ENCODE results near the gene PRR5L.

The PRR5L gene, protein sequence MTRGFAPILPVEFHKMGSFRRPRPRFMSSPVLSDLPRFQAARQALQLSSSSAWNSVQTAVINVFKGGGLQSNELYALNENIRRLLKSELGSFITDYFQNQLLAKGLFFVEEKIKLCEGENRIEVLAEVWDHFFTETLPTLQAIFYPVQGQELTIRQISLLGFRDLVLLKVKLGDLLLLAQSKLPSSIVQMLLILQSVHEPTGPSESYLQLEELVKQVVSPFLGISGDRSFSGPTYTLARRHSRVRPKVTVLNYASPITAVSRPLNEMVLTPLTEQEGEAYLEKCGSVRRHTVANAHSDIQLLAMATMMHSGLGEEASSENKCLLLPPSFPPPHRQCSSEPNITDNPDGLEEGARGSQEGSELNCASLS

DNA sequence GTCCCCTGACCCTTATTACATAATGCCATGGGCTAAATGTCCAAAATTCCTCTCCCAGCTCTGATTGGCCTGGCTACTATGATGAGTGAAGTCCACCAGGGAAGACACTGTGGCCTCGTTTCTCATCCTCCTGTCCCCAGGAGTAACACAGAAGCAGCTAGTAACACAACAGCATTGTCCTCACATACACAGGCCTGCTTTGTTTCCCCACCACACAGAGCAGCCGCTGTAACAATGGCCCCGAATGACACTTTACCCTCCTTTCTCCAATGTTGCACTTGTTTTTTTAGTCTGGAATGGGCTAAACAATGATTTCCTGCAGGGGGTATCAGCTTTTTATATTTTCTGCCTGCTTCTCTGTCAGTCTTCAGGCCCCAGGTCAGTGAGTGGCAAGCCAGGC lies at the start of gene PRR5L:
Gene PRR5L (plus strand): TSS at position 363 of the 400 bp plus-strand sequence. CDS start 104,834 bp downstream, outside the sequence.
- DNase-seq = no peak

DNA sequence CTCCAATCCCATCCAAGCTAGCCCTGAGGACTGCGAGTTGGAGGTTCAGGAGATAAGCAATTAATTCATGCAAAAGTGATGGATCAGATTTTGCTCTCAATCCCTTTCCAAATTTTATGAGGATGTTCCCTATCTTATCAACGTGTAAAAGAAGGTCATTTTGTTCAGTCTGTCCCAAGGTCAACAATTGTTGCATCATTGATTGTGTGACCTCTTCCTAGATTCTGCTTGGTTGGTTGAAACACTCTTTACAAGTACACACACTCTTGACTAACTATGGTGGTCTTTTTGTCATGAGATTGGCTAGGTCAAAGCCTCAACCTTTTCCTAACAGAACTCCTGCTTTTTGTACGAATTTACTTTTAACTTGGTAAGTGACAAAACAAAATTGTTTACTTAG lies 48.6 kb upstream of the PRR5L start:
- no peak for DNase-seq

DNA sequence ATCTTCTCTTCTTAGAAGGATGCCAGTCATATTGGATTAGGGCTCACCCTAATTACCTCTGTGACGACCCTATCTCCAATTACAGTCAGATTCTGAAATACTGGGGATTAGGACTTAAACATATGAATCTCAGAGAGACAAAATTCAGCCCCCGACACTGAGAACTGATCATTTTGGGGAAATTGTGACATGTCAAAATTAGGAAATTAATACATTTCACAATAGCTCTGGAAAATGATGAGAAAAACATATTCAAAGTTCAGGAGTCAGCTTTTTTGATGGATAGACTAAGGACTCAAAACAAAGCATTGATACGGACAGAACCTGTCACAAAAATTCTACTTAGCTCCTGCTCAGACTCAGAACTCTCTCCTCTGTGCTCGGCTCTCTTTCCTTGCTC lies 47.7 kb upstream of the PRR5L start:
- DNase-seq = no peak

DNA sequence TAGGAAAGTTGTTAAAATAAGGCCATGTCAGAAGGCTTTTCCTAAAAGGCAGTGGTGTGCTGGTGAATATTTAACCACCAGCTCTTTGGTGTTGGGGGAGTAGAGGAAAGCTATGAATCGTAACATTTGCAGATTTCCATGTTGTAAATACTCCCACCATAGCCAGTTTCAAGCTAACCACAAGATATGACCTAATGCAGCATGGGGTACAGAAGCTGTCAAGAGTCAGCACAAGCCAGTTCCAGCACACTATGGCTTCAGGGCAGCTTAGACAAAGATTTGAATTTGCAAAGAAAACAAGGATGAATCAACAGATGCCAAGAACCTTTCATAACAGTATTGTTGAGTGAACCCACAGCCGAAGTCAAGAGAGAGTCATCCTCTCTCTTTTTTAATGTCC lies 46.8 kb upstream of the PRR5L start:
- DNase-seq = no peak

DNA sequence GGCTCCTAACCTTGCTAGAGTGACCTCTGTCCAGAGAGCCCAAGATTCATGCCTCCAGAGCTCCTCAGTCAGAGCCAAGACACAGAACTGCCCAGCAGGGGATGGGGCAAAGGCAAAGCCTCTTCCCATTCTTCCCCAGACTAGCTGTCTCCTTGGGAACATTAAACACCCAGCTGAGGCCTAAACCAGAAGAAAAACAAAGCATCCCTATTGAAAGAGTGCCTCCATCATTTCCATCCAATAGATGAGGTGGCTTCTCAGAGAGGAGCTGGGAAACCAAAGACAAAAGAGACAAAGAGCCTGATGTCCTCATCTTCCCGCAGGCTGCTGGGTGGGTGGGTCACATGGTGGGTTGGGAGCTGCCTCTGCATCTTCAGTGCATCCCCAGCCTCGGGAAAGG lies 44.3 kb upstream of the PRR5L start:
- DNase-seq = no peak

DNA sequence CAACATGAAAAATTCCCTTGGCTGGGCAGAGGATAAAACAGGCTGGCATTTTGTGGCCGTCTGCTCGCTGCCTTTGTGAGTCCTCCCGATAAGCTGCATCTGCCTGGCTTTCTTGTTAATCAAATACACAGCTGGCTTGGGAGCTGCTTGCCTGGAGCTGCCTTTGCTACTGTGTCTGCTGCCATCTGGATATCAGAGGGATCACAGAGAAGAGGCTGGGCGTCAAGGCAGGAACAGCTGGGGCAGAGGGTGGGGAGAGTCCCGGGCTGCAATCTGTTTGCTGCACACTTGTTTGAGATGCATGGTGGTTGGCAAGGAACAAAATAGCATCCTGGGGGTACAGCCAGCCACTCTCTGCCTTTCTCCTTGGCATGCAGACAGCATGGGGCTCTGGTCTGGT lies 42.9 kb upstream of the PRR5L start:
- DNase-seq = no peak

DNA sequence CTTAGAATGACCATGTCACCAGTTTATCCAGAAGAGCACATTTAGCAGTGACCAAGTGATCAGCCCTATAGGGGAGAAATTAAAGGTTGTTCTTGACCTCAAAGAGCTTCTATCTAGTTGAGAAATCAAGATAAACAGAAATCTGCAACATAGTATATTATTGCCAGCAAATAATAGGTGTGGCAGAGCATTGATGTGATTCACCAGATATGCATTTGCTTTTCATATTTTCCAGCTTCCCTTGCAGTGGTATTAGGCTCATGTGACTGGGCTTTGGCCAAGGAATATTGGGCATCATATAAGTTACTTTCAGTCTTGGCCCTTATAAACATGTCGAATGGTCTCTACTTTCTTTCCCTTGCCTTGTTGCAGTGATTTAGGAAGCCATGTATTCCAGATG lies 41.4 kb upstream of the PRR5L start:
- DNase-seq = no peak

DNA sequence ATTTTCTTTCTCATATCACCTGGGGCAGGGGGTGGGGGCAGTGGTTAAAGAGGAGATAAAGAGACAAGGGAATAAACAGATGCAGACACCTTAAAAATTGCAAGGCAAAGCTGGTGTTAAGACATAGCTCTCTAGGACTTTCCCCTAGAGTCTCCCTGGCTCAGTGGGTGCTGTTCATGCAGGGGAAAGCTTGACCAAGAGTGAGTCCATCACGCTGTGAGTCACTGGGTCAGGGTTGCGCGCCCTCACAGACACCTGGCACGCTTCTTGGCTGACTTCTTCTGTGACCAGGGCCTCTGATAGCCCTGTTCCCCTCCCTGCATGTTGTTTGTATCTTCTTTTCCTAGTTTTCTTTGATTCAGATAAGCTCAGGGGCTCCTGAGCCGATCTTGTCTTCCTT lies 38.7 kb upstream of the PRR5L start:
- DNase-seq = no peak

DNA sequence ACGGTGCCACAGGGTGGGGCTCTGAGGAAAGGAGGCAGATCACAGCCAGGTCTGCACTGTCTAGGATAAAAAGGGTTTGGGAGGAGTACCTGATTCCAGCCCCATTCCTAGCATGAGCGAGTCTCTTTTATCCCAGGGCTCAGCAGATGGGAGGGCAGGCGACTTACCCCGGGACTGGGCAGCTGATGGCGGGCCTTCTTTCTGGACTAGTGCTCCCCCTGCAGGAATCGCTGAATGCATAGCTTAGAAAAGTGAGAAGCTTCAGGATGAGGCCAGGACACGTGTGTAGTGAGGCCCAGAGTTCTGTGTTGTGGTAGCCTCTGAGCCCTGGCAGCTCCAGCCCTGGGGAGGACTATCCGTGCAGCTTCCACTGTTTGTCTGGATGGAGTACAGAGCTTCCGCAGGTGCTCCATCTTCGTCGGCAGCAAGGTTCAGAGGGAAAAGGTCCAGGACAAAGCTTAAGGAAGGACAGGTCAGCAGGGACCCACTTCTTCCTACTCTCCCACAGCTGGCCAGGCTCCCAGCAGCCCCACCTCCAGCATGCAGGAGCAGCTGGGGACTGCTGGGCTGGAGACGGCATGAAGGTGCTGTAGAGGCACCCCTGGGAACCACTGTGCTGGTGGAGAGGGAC lies 37.2 kb upstream of the PRR5L start:
- DNase-seq = no peak

DNA sequence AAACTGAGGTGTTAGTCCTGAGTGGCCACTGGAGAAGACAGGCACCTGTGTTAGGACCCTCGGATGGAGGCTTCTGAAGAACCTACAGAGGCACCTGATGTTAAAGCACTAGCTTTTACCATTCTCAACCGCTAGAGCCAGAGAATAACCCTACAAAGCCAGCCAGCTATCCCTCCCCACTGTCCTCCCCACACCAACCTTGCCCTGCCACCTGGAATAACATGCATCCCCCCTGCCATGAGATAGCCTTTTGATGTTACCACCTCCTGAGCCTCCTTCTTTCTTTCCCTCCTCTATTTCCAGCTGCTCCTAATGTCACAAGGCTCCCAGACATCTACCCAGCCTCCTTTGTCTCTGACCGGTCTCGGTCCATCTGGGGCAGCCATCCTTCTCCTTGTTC lies 35.0 kb upstream of the PRR5L start:
- no peak for DNase-seq

DNA sequence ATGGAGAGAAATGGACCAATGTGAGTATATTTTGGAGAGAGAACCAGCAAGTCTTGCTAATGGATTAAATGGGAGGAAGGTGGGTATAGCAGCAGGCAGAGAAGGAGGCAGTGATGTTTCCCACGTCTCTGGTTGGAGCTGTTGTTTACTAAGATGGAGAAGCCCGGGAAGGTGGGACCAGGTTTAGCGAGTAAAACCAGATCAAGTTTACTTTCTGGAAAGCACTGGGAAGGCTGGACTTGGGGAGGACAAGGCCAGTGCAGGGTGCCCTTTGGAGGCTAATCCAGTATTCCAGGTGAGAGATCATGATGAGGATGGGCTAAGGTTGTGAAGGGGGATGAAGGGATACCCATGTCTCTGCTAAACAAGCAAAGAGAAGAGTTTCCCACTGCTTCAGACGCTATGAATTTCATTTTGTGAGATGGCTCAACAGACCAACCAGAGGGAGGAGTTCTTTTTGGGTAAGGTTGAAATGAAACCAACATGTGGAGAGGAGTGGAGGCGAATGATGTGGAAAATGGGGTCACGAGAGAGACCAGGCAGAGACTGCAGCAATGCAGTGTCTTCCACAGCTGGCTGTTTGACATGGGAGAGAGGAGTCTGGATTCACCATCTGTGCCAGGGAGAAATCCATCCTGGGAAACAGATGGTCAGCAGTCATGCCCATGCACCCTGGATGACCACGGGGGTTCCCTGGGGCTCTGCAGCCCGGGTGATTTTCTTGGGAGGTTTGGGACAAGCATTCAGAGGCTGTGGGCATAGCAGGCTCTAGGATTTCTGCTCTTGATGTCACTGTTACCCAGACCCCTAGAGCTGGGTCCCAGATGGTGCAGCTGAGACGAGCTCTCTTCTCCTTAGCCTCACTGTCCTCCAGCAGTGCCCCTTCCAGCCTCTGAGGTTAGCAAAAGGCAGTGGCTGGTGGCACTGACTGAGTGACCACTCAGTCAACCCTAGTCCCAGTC lies 31.8 kb upstream of the PRR5L start:
- no peak for DNase-seq

DNA sequence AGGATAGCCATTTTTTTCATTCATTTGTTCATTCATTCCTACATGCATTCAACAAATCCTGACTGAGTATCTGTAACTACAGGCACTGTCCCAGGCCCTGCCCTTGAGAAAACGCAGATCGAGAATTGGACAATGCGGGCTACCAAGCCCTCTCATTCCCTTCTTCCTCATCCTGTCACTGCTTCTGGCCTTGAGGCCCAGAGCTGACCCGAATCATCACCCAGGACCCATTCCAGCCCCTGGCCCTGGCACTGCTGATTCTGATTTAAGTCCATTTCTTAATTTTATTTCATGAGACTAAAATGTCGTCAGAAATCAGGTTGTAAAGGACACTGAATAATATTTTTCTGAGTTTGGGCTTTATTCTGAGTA lies 31.1 kb upstream of the PRR5L start:
- DNase-seq = no peak

DNA sequence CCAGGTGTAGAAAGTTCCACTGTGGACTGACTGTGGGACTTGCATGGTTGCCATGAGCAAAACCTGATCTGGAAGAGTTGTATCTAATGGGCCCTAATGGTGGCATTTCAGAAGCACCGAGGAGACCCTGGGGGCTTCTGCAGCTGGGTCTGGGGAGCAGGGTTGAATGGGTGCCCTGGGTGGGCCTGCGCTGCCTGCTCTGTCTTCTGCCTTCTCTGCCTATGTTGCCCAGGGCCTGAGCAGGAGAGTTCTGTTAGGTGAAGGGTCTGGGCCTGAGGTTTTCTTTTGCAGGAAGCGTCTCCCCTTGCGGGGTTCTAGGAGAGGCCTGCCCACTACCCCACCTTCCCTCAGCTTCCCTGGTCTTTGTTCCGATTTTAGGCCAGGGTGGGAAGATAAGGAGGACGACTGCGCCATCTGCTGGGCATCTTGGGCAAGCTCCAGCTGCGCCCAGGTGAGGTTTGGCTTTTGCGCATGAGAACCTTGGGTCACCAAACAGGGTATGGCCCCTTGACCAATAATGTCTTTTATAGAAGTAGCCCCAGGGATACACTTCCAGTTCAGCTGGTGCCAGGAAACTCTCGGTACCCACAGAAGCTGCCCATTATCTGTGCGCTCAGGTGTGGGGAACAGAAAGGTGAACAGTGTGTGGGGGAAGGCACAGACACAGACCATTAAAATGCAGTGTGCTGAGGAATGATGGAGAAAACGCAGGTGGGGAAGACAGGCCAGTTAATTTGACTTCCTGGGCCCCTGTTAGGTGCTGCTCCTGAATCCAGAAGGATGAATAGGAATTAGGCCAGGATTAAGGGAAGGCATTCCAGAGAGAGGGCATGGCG lies 30.1 kb upstream of the PRR5L start:
- no peak for DNase-seq

DNA sequence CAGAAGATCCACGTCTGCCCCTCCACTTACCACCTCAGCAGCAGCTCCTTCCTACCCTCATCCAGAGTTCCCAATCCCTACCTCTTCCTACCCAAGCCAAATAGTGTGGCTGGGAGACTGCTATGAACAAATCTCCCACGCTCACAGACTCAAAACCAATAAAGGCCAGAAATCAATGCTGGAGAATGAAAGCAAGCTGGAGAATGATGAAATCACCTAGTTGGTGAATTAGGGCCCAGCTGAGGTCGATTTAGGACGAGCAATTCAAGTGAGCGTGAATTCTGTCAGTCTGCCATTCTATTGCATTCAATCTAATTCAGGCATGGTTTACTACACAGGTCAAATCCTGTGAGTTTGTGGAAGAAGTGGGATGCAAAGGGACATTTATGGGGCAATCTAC lies 29.3 kb upstream of the PRR5L start:
- no peak for DNase-seq

DNA sequence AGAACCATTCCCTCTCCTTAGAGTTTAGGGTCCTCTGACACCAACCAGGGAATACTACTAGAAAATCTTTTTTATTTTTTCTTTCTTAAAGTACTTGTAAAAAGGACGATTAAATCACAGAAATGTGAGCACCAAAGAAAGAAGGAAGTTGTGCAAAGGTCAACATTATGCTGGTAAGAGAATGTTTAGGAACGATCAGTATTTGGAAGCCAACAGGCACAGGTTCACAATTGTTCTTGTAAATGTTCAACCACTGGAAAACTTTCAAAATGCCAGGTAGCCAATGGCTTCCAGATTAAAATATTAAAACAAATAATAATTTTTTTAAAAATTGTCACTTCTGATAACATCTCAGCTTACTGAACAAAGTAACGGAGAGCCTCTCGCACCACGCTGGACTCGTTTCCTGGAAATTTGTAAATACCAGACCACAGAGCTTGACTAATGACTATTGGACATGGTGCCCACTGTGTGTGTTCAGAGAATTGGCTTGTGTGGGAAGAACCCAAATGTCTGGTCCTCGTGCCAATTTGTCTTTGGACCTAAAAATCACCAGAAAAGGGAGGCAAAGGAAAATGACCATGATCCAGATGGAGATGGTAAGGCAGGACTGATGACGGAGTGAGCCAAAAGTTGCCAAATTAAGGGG lies 27.6 kb upstream of the PRR5L start:
- DNase-seq = no peak

DNA sequence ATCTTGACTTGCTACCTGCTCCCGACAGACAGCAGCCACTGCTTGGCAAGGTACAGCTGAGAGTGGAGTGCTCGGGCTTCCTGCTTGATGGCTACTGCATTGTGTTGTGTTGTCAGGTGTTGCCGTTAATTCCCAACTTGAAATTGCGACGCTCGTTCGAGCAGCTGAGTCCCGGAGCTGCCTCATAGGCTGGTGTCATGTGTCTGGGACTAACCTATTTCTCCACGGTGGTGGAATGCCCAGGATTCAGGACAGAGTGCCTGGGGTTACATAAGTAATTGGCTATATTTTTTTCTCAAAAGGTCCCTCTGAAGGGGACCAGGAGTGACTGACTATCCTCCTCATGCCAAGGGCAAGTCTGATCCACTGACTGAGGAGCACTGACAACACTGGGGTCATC lies 25.4 kb upstream of the PRR5L start:
- DNase-seq = no peak

DNA sequence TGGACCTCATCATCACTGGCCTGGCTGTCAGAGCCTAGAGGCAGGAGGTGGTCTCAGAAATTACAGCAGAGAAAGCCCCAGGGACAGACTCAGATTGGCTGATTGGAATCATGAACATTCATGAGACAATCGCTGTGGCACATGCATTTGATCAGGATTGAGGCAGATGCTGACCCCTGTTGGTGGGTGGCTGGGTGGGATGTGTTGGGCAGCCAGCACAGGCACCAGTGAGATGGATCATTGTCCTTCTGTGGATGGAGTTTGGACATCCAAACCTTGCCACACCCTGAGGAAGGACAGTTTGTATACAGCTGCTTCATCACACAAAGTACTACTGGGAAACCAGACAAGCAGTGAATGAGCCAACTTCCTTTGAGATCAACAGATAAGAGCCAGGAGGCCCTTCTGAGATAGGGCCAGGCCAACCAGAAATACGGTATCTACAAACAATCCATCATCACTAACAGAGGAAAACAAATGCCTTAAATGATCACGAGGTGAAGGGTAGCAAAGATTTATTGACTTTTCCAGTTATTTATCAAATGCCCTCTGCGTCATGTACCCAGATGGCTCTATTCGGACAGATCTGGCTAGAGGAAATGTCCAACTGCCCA lies 24.2 kb upstream of the PRR5L start:
- no peak for DNase-seq

DNA sequence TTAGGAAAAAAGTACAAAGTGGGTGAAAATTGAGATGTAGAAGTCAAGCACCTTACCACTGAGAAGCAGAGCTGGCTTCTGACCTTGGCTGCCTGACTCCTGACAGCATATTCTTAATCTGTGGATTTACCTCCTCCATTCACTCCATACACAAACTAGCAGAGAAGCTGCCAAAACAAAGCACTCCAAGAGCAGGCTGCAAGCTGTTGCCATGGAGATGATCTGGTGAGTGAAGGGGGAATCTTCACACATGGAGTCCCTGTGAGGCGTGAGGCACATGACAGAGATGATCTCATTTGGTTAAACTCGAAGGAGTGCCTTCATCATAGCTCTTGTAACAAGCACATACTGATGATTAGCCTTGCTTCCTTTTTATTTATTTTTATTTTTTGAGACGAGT lies 23.0 kb upstream of the PRR5L start:
- DNase-seq = no peak

DNA sequence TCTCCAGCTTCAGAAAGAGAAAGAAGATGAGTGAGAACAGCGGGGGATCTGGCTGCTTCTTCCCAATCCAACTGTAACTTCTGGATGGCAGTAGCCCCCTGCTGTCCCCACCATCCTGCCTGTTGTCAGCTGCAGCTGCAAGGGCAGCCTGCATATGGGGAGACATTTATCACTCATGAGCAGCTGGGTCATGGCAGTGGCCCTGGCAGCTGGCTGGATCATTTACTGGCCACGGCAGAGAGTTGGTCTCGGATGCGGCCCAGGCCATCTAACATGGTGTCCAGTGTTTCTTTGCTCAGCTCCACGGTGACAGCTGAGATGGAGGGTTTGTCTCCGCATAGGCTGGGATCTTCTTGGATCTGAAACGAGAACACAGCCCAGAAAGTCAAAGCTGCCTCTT lies 21.7 kb upstream of the PRR5L start:
- no peak for DNase-seq

DNA sequence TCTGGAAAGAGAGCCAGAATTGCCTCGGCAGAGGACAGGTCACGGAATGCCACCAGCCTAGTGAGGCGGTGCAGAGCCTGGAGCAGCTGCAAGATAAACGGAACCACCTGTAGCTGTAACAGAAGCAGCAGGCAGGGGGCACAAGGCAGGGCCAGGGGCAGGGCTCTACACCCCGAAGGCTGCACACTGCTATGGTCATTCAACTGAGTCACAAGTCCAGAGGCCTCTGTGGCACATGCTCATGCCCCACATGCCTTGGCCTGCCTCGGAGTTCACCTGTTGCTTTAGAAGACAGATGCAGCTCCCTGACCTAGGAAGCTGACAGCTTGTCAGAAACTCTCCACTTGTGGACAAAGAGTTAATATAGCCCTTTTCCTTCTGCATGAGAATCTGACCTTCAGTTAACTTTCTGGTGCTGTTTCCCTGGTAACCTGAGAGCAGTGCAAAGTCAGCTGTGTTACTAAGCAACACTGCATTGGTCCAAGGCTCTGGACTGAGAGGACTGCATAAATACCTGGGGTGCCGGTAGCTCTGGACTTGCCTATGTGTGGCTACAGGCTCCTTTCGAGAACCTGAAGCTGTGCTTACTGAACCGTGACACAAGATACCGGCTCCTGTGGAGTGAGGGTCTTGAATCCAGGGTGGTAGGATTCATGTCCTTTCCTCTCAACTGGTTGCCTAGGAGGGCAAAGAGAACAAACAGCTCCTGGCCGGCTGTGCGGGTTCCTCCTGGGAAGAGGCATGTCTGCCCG lies 17.4 kb upstream of the PRR5L start:
- DNase-seq = no peak

DNA sequence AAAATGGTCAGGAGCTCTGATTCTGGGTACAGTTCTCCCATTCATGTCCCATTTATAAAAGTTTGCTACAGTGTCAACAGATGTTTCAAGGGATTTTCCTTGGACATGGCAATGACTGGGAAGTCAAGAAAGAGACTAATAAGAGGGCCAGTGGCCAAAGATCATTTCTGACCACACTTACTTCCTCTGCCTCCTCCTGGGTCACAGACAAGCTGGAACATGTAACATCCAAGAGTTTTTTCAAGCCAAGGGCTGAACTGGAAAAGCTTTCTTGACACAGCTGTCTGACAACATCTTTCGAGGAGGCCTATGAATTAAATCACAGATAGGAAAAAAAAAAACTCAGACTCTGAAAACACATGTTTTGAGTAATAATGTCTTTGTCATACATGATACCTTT lies 15.6 kb upstream of the PRR5L start:
- no peak for DNase-seq
